ENCODE results near the gene E2F2. TPM values are rescaled to one million over a fixed set of nuclear protein-coding genes. Genes with fewer than 3 reads are reported as not detected.
"Not testable (repeated sequence)": the region's sequence is repeated elsewhere in the genome, so short reads cannot be mapped to it uniquely, and the experiment has no call there.

E2F2 gene
- total RNA-seq, 1 donor from 2014 or later = 32.0 TPM

GRCh38 chr1:23492776-23493175, 38.3 kb downstream of the E2F2 start:
- H3K4me1 Mint-ChIP-seq (ENCODE audit: low read depth); H3K9me3 Mint-ChIP-seq; H3K27ac Mint-ChIP-seq; H3K4me3 Mint-ChIP-seq; H3K36me3 Mint-ChIP-seq (ENCODE audit: low read depth); DNase-seq (ENCODE audit: low spot score); intact Hi-C loops (cut with micrococcal nuclease): not testable (repeated sequence)
- peaks cover 22% of the 10 kb centered on the region for H3K27me3 Mint-ChIP-seq (ENCODE audit: insufficient read depth)

DNA sequence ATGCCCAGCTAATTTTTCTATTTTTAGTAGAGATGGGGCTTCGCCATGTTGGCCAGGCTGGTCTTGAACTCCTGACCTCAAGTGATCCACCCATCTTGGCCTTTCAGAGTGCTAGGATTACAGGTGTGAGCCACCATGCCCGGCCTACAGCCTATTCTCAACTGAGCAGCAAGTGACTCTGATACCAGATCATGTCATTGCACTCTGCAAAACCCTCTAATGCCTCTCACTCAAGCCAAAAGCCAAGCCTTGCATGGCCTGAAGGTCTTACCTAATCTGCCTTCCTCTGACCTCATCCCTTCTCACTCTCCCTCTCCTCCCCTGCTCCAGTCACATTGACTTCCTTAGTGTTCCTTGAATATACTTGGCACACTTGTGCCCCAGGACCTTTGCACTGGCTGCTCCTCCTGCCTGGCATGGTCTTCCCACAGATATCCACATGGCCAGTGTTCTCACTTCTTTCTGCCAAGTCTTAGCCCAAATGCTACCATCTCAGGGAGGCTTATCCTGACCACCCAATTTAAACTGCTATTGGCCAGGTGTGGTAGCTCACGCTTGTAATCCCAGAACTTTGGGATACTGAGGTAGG, 38.8 kb downstream of the E2F2 start:
- Mint-ChIP-seq H3K36me3 (ENCODE audit: low read depth) (no peaks in the 10 kb centered on the region), H3K27ac (no peak overlapping the region), H3K4me3 (no peak overlapping the region), H3K27me3 (ENCODE audit: insufficient read depth) (peaks cover 25% of the 10 kb centered on the region), H3K9me3 (no peaks in the 10 kb centered on the region), H3K4me1 (ENCODE audit: low read depth) (no peaks in the 10 kb centered on the region)
- no peak for DNase-seq (ENCODE audit: low spot score)
- intact Hi-C loops (cut with micrococcal nuclease) = no loop called here

DNA sequence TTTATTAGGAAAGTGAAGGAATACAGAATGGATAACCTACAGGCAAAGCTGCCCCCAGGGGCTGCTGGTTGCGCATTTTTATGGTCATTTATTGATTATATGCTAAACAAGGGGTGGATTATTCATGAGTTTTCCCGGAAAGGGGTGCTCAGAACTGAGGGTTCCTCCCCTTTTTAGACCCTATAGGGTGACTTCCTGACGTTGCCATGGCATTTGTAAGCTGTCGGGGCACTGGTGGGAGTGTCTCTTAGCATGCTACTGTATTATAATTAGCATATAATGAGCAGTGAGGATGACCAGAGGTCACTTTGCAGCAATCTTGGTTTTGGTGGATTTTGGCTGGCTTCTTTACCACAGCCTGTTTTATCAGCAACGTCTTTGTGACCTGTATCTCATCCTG, 41.2 kb downstream of the E2F2 start:
- no peak for DNase-seq (ENCODE audit: low spot score)
- intact Hi-C loops (cut with micrococcal nuclease) = no loop called here
- H3K4me3 Mint-ChIP-seq = no peak overlapping the region
- H3K27me3 Mint-ChIP-seq (ENCODE audit: insufficient read depth) = peaks cover 41% of the 10 kb centered on the region
- no peaks in the 10 kb centered on the region for H3K4me1 Mint-ChIP-seq (ENCODE audit: low read depth)
- no peaks in the 10 kb centered on the region for H3K9me3 Mint-ChIP-seq
- no peak overlapping the region for H3K27ac Mint-ChIP-seq
- no peaks in the 10 kb centered on the region for H3K36me3 Mint-ChIP-seq (ENCODE audit: low read depth)

DNA sequence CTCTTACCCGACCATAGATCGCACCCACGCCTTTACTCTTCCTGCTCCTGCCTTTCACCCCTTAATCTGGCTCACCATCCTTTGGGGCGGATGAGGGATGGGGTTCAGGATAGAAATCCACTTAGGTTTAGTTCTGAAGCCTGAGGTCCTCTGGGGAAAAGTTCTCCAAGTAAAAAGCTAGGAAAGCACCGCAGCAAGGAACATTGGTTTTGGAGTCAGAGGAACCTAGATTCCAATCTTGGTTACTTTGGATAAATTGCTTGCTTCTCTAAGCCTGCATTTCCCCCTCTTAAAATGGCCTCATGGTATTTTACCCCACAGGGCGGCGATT, 46.1 kb downstream of the E2F2 start:
- Mint-ChIP-seq H3K9me3 (no peaks in the 10 kb centered on the region), H3K36me3 (ENCODE audit: low read depth) (no peaks in the 10 kb centered on the region), H3K27me3 (ENCODE audit: insufficient read depth) (peaks cover 65% of the 10 kb centered on the region), H3K4me1 (ENCODE audit: low read depth) (peaks cover 16% of the 10 kb centered on the region), H3K4me3 (peak overlapping the region; percentile 87), H3K27ac (no peak overlapping the region)
- intact Hi-C loops (cut with micrococcal nuclease) = loop anchor here (2.0 kb wide), 2 partner anchors 116 to 142 kb away; partner anchors contain the start of gene ZNF436
- no peak for DNase-seq (ENCODE audit: low spot score)

DNA sequence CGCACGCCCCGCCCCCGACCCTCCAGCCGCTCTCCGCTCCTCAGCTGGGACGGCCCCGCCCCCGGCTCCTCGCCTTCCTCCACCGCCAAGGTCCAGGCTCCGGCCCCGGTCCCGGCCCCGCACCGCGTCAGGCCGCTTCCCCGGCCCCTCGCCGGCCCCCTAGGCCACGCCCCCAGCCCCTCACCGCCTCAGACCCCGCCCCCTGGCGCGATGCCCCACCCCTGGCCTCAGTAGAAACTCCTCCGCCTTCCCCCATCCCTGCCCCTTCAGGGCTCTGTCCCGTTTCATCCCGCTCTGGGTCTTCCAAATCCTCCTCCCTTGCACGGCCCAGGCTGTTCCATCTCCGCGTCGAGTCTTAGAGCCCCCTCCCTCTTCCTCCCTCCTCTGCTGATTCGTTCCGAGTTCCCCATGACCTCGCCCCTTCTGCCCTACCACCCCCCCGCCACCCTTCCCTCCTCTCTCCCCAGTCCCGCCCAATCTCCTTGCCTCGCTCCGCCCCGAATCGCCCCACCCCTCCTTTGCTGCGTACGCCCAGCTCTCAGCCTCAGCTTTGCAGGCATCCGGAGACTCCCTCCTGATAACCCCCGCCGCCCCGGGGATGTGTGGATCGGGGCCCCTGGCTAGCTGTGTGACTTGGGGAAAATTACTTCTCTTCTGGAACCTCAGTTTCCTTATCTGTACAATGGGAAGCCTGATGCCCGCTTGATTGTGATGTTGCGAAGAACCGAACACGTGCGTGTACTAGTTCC, 46.6 kb downstream of the E2F2 start:
- DNase-seq (ENCODE audit: low spot score) = peak; percentile 81
- H3K9me3 Mint-ChIP-seq = no peaks in the 10 kb centered on the region
- peak overlapping the region; percentile 44 for H3K27ac Mint-ChIP-seq
- peak overlapping the region; percentile 87 for H3K4me3 Mint-ChIP-seq
- intact Hi-C loops (cut with micrococcal nuclease) = loop anchor here (1.0 to 2.0 kb wide), 7 partner anchors 13 to 207 kb away; partner anchors contain the start of genes ID3, RPL11 and ZNF436
- H3K4me1 Mint-ChIP-seq (ENCODE audit: low read depth) = peaks cover 16% of the 10 kb centered on the region
- H3K27me3 Mint-ChIP-seq (ENCODE audit: insufficient read depth) = peaks cover 61% of the 10 kb centered on the region
- no peaks in the 10 kb centered on the region for H3K36me3 Mint-ChIP-seq (ENCODE audit: low read depth)

GRCh38 chr1:23483321-23484252, 47.4 kb downstream of the E2F2 start, which contains the start of gene ASAP3:
TSS of gene ASAP3 (minus strand) at chr1:23484179. CDS start at chr1:23484133, 46 bp downstream.
- peak within 1 kb of the TSS; percentile 87 for H3K4me3 Mint-ChIP-seq
- H3K27ac Mint-ChIP-seq = peak within 1 kb of the TSS; percentile 44
- peaks cover 16% of the 10 kb centered on the region for H3K4me1 Mint-ChIP-seq (ENCODE audit: low read depth)
- H3K27me3 Mint-ChIP-seq (ENCODE audit: insufficient read depth) = peaks cover 60% of the 10 kb centered on the region
- DNase-seq (ENCODE audit: low spot score) = no peak
- H3K36me3 Mint-ChIP-seq (ENCODE audit: low read depth) = no peaks in the 10 kb centered on the region
- intact Hi-C loops (cut with micrococcal nuclease) = loop anchor here (1.0 to 2.0 kb wide), 7 partner anchors 14 to 208 kb away; partner anchors contain the start of genes ID3, RPL11 and ZNF436
- no peaks in the 10 kb centered on the region for H3K9me3 Mint-ChIP-seq

DNA sequence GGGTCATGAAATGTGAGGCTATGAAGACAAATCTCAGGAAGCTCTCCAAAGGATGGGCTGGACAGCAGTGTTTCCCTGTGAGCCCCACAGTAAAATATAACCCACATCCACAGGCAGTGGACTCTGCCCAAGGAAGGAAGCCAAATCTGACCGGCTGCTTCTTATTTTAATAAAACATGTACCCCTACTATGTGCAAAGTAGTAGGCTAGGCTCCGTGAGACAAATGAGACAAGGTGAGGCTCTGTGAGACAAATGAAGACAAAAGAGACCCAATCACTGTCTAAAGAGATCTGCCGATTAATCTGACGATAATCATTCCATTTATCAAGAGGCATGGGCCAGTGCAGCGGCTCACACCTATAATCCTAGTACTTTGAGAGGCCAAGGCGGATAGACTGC, 49.1 kb downstream of the E2F2 start:
- no peak overlapping the region for H3K27ac Mint-ChIP-seq
- H3K36me3 Mint-ChIP-seq (ENCODE audit: low read depth) = no peaks in the 10 kb centered on the region
- peak overlapping the region; percentile 83 for H3K4me3 Mint-ChIP-seq
- peaks cover 58% of the 10 kb centered on the region for H3K27me3 Mint-ChIP-seq (ENCODE audit: insufficient read depth)
- H3K9me3 Mint-ChIP-seq = no peaks in the 10 kb centered on the region
- DNase-seq (ENCODE audit: low spot score) = no peak
- peaks cover 16% of the 10 kb centered on the region for H3K4me1 Mint-ChIP-seq (ENCODE audit: low read depth)
- intact Hi-C loops (cut with micrococcal nuclease) = no loop called here

GRCh38 chr1:23481026-23481597, 49.9 kb downstream of the E2F2 start:
- intact Hi-C loops (cut with micrococcal nuclease) = no loop called here
- H3K4me3 Mint-ChIP-seq = no peak overlapping the region
- H3K36me3 Mint-ChIP-seq (ENCODE audit: low read depth) = no peaks in the 10 kb centered on the region
- H3K27ac Mint-ChIP-seq = no peak overlapping the region
- H3K9me3 Mint-ChIP-seq = no peaks in the 10 kb centered on the region
- peaks cover 16% of the 10 kb centered on the region for H3K4me1 Mint-ChIP-seq (ENCODE audit: low read depth)
- H3K27me3 Mint-ChIP-seq (ENCODE audit: insufficient read depth) = peaks cover 55% of the 10 kb centered on the region
- DNase-seq (ENCODE audit: low spot score) = no peak

DNA sequence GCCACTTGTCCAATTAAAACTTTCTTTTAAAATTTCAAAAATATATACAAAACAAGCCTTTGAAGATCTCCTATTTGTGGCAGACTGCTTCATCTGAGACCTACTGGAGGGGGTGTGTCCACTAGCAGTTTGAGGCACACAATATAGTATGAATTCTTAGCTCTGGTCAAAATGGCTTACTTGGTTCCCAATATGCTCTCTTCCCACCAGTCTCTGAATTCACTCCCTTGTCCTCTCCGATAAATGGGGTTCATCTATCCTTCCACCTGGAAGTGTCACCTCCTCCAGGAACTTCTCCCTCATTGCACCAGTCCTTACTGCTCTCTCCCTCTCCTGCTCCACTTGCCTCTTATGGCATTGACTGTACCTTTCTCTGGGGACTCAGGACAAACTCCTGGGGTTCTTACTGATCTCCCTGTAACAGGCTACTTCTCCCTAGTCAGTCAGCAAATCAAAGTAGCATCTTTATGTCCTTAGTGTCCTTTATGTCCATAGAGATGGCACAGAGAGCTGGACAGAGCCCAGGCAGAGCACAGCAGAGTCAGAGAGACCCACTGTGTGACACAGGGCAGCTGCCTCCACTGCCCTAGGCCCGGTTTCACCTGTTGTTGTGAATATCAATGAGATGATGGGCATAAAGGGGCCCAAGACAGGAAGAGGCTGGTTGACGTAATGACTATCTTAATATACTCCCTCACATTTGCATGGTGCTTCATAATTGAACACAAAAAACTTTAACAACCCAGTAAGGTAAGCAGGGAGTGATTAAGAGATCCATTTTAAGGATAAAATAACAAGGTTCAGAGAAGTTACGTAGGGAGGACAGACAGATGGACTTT, 50.6 kb downstream of the E2F2 start:
- intact Hi-C loops (cut with micrococcal nuclease) = no loop called here
- Mint-ChIP-seq H3K36me3 (ENCODE audit: low read depth) (no peaks in the 10 kb centered on the region), H3K27ac (no peak overlapping the region), H3K27me3 (ENCODE audit: insufficient read depth) (peaks cover 50% of the 10 kb centered on the region), H3K9me3 (no peaks in the 10 kb centered on the region), H3K4me1 (ENCODE audit: low read depth) (peaks cover 16% of the 10 kb centered on the region), H3K4me3 (no peak overlapping the region)
- no peak for DNase-seq (ENCODE audit: low spot score)

DNA sequence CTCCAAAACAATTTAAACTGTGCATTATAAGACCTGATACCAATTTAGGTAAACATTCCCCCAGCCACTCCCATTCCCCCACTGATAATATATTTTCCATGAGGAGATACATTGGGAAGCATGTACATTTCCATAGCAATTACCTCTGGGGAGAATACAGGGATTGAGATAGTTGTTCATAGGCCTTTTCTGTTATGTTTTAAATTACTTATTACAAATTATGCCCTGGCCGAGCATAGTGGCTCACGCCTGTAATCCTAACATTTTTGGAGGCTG, 51.4 kb downstream of the E2F2 start:
- Mint-ChIP-seq H3K4me1 (ENCODE audit: low read depth) (peaks cover 16% of the 10 kb centered on the region), H3K27me3 (ENCODE audit: insufficient read depth) (peaks cover 45% of the 10 kb centered on the region), H3K36me3 (ENCODE audit: low read depth) (no peaks in the 10 kb centered on the region), H3K27ac (no peak overlapping the region), H3K4me3 (no peak overlapping the region), H3K9me3 (no peaks in the 10 kb centered on the region)
- intact Hi-C loops (cut with micrococcal nuclease) = no loop called here
- no peak for DNase-seq (ENCODE audit: low spot score)

- H3K36me3 Mint-ChIP-seq (ENCODE audit: low read depth) = no peaks in the 10 kb centered on the region
- DNase-seq (ENCODE audit: low spot score) = no peak
- intact Hi-C loops (cut with micrococcal nuclease) = no loop called here
- H3K4me1 Mint-ChIP-seq (ENCODE audit: low read depth) = peaks cover 16% of the 10 kb centered on the region
- peaks cover 42% of the 10 kb centered on the region for H3K27me3 Mint-ChIP-seq (ENCODE audit: insufficient read depth)
- no peaks in the 10 kb centered on the region for H3K9me3 Mint-ChIP-seq
- H3K4me3 Mint-ChIP-seq = no peak overlapping the region
- no peak overlapping the region for H3K27ac Mint-ChIP-seq
These were observed 52.0 kb downstream of the E2F2 start for GRCh38 chr1:23478896-23479665.

Measured in activated T-helper 1 cell treated with anti-CD3 and anti-CD28 coated beads, Interleukin-12 subunit alpha, Interleukin-12 subunit beta, Interleukin-2, Interleukin-4 antibody, amounts not matched to agents 30 ng/mL and 10 ng/mL and 1 ng/mL, durations not matched to agents 14 hours and 24 hours and 36 hours (primary cell).